HG03045 (cell line): Measurements from ENCODE around the gene SFTA2.
"Not testable (repeated sequence)": the region's sequence is repeated elsewhere in the genome, so short reads cannot be mapped to it uniquely, and the experiment has no call there.

Source experiments
- ATAC-seq: cut with Tn5 transposase; IDR thresholded peaks from one replicate; pipeline ENCODE4 v1.9.1; 2021; ENCODE audit warnings: mild to moderate bottlenecking, moderate library complexity; ENCODE audit not compliant: unreplicated experiment

Gene SFTA2

DNA sequence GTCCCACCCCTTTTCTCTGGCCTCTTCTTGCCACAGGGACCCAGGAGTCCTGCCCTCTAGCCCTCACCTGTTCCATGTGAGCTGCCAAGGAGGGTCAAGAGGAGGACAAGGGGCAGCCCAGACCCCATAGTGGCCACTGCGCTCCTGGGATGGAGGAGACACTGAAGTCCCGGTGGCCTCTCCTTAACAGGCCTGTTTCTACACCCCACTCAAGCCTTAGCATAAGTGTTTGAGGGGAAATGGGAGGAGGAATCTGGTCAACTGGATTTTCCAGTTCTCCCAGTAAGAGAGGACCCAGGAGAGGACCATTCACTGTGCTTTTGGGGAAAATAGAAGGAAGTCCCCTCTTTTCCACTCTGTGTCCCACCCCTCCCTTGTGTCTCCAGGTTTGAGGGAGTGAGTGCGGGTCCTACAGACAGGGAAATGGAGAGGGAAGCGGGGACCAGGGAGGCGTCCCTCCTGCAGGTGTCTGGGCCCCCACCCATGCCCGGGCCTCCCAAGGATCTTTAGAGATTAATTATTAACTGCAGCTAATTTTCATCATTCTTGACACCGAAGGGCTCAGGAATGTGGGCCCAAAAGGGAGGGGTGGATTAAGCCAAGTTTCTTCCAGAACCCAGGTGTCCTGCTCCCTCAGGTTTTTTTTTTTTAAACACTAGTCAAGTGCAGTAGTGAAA, at the start of gene SFTA2:
SFTA2 (minus strand) TSS at position 202 of the 677 bp plus-strand sequence; CDS start at position 128, 74 bp downstream.
- no peak for ATAC-seq

DNA sequence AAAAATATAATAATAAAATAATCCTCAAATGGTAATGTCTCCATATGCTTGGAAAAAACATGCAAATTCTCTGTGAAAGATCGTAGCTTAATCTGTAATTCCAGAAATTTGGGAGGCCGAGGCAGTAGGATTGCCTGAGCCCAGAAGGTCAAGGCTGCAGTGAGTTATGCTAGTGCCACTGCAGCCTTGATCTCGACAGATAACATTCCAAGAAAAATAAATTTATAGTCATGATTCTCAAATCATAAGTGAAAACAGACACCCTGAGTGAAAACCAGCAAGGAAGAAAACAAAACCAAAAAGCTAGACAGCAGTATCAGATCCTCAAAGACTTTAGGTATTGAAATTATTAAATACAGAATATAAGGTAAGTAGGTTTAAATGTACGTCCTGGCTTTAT, 47.7 kb upstream of the SFTA2 start:
- no peak for ATAC-seq

DNA sequence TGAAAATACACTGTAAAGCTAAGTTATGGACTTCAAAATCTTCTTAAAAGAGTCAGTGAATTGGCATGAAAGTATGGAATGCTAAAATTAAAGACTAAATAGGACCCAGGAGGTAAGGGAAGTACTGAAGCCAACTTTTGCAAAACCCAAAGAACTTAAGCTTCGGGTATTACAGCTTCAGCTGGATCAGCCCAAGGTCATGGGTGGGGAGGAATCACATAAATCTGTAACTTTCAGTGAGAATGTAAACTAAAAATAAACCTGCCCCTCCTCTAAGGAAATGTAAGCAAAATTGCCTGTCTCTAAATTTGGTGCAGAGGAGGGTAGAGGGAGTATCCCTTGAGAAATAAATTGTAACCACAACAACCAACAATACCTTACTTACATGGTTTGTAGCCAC, 47.2 kb upstream of the SFTA2 start:
- ATAC-seq = no peak

DNA sequence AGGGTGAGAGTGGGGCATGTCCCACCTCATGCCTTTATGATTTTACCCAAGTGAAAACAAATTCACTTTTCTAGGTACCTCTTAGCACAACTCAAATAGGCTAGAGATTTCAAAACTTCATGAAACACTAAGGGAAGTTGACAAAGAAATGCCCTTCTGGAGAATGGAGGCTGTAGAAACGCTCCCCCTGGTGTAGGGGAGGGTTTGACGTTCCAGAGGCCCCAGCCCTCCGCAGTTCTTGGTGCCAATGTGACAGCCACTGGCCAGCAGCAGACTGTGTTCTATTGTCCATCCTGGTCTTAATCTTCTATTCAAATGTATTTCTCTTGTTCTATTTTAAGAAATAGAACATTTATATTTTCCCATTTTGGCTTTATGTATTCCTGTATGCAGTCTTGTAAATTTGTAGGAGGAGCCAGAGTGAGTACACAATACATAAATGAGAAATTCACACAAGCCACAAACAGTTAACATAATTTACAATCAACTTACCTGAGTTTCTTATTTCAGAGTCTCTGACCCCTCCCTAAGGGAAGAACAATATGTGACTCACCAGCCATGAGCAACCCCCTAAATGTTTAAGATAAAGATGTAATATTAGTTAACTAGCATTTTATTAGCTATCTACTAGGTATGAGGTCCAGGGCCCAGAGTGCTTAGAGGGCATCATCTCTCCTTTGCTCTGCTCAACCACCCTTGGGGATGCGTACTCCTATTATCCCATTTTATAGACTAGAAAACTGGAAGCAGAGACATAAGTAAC, 42.7 kb upstream of the SFTA2 start:
- no peak for ATAC-seq

DNA sequence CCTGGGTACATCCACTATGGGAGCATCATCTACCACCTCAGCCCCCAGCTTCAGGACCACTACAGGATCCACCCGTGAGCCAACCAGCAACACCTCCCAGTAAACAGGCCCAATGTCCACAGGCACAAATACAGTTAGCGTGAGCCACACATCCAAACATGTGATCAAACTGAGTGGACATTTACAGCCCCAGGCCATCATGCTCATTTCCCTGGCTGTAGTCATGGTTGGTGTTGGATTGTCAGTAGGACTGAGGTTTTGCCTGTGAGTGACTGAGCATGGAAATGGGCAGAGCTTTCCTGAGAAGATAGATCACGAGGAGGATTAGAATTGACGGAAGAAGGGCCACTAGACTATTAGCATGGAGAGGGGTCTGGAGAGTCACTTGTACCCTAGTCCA, 40.8 kb upstream of the SFTA2 start:
- ATAC-seq = no peak

DNA sequence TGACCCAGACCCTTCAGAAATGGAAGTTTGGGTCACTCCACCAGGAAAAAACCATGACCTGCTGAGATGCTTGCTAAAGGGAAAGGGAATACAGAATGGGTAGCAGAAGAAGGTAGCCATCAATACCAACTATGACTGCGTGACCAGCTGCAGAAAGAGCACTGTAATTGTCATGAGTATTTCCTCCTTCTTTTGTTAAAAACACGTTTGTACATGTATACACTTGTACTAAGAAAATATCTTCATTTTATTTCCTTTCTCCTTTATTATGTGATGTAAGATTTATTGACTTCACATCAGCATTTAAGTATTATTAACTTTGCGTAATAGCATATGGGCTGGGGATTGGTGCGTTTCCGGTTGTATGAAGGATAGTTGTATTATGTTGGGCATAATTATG, 39.0 kb upstream of the SFTA2 start:
- ATAC-seq = no peak

DNA sequence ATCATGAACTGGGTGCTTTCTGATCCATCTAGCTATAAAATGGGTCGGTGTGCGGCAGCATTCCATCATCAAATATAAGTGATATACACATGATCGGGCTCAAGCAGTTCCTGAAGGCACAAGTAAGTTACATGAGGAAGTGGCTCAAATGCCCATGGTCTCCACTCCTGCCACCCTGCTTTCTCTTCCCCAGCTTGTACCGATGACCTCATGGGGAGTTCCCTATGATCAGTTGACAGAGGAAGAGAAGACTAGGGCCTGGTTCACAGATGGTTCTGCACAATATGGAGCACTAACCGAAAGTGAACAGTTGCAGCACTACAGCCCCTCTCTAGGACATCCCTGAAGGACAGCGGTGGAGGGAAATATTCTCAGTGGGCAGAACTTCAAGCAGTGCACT, 37.2 kb upstream of the SFTA2 start:
- not testable (repeated sequence) for ATAC-seq

DNA sequence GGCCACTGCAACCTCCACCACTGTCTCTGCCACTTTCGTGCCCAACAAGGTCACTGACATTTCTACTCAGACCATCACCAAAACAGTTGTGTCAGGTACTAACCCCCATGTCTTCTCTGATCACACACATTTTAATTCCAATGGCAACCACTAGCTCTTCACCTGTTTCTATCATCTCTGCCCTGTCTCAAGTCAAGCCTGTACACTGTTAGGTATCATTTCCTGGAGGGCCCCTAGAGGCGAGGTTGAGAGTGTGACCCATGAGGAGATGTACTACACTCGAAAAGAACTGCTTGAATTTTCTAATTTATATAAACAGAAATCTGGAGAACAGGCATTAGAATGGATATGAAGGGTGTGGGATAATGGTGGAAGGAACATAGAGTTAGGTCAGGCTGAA, 34.2 kb upstream of the SFTA2 start:
- no peak for ATAC-seq

DNA sequence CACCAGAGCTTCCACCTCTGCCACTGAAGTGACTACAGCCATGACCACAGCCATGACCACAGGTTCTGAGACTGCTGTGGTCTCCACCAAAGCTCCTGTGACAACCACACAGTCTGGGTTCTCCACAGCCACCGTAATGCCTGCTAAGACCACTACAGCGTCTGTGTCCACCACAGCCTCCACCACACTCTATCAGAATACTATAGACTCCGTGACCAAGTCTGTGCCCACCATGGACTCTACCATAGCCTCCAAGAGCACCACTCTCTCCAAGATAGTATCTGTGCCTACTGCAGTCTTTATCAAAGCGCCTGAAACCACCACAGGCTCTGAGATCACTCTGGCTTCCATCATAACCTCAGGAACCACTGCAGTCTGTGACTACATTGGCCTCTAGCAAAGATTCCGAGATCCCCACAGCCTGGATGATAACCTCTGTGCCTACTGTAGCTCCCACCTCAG, 33.2 kb upstream of the SFTA2 start:
- ATAC-seq = no peak

DNA sequence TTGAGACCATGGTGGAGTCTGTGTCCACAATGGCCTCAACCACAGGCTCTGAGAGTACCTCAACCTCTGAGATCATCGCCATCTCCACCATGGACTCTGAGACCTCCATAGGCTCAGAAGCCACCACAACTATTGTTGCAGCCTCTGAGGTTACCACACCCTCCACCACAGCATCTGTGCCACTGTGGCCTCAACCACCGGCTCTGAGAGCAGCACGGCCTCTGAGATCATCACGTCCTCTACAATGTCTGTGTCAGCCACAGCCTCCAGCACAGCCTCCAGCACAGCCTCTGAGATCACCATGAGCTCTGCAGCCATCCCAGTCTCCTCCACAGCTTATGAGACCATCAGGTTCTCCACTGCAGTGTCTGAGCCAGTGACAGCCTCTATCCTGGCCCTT, 32.1 kb upstream of the SFTA2 start:
- no peak for ATAC-seq

DNA sequence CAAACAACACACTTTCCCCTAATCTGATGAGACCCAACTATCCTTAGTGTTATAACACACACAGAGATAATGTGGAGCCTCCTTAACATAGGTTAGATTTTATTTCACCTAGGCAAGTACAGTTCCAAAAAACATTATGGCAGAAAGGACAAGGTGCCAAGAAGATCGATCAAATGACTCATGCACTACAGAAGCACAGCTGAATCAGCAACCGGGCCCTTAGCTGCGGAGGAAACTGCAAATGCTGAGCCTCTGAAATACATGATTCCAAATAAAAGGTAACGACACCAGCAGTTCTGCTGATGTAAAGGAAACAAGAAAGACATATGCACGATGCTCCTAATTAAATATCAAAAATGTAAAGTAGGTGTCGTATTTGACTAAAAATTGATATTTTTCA, 31.7 kb upstream of the SFTA2 start:
- no peak for ATAC-seq

DNA sequence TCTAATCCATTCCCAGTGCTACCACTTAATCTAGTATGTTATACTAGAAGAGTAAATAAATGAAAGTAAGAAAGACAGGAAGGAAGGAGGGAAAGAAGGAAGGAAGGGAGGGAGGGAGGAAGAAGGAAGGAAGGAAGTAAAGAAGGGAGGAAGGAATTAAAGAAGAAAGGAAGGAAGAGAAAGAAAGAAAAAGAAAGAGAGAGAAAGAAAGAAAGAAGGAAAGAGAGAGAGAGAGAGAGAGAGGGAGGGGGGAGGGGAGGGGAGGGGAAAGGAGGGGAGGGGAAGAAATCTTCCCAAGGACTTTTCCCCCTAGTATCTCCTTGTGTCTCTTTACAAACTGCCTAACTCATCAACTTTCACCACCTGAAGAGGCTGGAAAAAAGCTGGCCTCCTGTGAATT, 30.7 kb upstream of the SFTA2 start:
- no peak for ATAC-seq

DNA sequence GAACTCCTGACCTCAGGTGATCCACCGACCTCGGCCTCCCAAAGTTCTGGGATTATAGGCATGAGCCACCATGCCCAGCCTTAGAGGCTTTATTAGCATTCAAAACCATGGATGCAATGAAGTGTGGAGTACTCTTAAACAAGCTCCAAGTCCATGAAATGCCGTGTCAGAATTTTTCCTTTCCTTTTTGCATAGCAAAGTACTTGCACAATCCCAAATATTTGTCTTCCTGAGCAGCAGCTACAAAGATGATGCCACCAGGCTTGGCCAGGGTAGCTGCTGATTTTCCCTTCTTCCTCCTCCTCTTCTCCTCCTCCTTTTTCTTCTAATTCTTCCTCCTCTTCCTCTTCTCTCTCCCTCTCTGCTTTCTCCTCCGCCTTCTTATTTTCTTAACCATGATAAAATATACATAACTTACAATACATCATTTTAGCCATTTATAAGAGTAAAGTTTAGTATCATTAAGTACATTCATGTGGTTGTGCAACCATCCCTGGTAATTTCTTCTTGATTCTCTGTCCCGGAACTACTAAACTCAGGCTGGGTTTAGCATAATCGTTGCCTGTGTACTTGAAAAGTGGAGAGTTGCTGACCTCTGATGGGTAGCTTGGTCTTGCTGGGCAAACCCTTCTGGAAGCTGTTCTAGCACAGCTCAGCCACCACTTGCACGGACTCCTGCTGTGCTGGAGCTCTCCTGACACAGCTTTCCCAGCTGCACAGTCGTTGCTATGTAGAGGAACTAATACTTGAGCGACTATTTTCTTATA, 29.1 kb upstream of the SFTA2 start:
- no peak for ATAC-seq

DNA sequence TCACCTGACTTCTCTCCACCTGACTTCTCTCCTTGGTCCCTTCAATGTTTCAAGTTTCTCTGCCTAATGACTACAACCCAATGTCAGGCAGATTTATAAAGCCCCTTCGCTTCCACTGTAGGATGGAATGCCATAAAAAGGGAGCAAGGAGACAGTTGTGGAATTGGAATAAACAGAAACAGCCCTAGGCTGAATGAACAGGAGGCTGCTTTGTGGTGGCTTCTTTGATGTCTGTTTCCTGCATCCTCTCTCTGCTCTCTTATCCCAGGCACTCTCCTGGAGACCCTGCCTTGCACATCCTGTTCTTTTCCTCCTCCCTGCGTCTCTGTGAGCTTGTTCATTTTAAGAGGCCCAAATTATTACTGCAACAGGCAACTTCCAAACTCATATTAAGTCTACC, 25.7 kb upstream of the SFTA2 start:
- no peak for ATAC-seq

DNA sequence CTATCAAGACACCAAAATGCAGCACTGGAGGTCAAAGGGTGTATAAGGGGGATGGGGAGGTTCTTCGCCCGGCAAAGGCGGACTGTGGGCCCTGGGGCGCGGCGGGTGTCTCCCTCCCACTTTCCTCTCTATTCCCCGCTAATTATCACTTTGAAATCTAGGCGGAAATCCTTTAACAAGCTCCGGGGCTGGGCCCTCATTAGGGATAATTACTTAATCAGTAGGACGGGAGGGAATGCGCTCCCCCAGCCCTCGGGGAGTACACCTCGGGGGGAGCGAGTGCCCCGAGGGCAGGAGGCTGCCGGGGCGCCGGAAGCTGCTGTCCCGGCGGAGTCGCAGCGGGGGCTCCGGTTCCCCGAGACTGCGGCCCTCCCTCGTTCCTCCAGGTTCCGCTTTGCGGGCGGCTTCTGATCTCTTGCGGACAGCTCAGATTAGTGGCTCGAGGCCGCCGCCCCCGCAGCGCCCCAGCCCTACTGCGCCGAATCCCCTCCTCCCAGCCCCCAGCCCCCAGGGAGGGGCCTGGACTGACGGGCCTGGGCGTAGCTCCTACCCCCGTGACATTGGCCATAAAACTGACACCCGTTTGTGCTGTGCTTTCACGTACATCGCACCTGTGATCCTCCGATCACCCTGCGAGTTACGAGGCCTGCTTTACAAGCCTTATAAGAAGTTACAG, 23.5 kb upstream of the SFTA2 start:
- ATAC-seq = peak; percentile 64

DNA sequence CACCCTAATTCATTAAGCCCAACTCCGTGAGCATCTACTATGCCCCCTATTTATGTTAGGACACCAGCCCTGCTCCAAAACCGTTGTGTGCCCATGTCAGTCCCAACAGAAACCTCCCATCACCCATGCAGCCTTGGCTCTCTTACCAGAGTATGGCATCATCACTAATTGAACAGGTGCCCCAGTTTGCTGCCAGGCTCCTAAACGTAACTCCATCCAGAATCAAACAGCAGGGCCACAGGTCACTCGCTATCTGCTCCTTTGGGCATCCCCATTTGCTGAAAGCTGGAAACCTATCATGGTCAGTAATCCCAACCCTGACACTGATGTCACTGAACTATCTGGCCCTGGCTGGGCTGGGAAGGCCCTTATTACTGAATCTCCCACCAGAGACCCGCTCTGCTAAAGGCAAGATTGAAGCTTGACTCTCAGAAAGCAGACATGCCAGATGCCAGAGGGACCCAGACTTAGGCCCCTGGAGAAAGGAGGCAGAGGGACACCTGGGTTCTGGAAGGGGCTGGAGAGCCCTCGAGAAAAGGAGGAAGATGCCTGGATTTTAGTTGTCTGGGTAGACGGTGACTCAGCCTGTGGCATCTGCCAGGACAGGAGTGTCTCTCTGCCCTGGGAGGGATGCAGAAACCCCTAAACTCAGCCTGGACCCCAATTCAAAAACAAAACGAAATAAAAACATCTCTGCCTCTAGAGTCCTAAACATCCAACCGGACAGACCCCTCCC, 22.8 kb upstream of the SFTA2 start:
- ATAC-seq = no peak

DNA sequence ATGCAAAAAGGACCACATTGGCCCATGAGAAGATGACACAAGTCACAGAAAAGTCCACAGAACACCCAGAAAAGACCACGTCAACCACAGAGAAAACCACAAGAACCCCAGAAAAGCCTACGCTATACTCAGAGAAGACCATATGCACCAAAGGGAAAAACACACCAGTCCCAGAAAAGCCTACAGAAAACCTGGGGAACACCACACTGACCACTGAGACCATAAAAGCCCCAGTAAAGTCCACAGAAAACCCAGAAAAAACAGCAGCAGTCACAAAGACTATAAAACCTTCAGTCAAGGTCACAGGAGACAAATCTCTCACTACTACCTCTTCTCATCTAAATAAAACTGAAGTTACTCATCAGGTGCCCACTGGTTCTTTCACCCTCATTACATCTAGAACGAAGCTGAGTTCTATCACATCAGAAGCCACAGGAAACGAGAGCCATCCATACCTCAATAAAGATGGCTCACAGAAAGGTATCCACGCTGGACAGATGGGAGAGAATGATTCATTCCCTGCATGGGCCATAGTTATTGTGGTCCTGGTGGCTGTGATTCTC, 20.0 kb upstream of the SFTA2 start:
- ATAC-seq = no peak

DNA sequence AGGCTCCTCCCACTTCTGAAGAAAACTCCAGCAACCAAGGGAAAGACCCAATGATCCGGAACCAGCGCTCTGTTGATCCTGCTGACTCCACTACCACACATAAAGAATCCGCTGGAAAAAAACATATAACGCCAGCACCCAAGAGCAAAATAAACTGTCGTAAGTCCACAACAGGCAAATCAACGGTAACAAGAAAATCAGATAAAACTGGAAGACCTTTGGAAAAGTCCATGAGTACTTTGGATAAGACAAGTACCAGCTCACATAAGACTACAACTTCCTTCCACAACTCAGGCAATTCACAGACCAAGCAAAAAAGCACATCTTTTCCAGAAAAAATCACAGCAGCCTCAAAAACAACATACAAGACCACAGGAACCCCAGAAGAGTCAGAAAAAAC, 16.8 kb upstream of the SFTA2 start:
- ATAC-seq = no peak

DNA sequence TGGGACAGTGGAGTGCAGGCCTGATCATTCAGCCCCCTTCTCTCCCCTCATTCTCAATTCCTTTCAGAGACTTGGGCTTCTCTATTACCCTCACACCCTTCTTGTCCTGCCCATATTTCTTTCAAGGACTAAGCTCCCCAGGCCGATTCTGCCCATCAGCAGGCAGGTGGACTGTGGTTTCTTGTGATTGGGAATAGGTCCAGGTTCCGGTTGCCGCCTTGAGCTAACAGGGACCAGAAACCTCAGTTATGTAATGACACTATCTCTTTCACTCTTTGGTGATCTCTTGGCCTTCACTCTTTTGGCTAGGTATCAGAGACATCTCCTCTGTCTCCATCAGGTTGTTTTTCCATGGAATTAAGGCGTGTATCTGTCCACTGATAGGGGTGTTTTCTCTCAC, 15.3 kb upstream of the SFTA2 start:
- no peak for ATAC-seq

DNA sequence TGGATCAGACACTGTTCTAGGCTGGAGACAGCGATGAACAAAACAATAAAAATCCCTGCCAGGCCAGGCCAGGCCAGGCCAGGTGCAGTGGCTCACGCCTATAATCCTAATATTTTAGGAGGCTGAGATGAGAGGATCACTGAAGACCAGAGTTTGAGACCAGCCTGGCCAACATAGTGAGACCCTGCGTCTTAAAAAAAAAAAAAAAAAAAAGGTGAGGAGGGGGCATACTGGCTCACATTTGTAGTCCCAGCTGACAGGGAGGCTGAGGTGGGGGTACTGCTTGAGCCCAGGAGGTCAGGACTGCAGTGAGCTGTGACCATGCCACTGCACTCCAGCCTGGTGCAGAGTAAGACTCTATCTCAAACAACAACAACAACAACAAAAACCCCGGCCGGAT, 13.3 kb upstream of the SFTA2 start:
- no peak for ATAC-seq
